Stimulated activated CD8-positive, alpha-beta memory T cell treated with anti-CD3 and anti-CD28 coated beads, Interleukin-12 subunit alpha, Interleukin-12 subunit beta, amount 100 ng/mL, for 4 hours (primary cell): ENCODE results near the gene TMEM109.

Experiments used
- DNase-seq: peaks from one replicate; pipeline ENCODE4 v3.0.0-alpha.2; 2020; ENCODE audit warnings: low read depth

Gene TMEM109

GRCh38 chr11:60925868-60926267 lies 11.9 kb downstream of the TMEM109 start:
- no peak for DNase-seq

DNA sequence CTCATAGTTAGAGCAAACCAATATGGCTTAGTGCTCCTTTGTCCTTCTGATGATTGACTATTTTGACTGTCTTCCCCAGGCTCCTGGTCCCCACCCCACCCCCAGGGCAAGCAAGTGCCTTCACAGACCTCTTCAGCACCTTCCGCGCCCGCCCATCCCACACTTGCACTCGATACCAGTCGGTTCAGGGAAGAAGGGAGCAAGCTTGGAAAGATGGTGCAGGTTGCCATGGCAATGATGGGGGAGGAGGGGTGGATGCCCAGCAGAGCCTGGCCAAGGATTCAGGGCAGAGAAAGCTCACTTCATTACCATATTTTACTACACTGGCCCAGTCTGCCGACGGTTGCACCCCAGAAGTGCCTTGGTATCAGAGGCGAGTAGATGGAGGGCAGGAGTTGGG lies 12.5 kb downstream of the TMEM109 start:
- no peak for DNase-seq

- no peak for DNase-seq
Measured at GRCh38 chr11:60927061-60927592, 13.2 kb downstream of the TMEM109 start.

DNA sequence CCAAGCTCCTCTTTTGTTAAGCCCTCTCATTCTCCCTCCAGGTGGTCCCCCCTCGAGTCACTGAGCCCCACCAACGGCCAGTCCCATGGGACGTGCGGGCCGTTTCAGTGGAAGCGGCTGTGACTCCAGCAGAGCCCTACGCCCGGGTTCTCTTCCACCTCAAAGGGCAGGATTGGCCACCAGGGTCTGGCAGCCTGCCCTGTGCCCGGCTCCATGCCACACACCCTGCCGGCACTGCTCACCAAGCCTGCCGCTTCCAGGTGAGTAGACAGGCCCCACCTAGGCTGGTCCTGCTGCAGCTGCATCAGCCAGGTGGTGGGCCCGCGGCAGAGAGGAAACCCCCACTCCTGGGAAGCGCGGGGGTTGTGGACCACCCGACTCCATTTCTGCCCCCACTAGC lies 13.6 kb downstream of the TMEM109 start:
- DNase-seq = no peak

DNA sequence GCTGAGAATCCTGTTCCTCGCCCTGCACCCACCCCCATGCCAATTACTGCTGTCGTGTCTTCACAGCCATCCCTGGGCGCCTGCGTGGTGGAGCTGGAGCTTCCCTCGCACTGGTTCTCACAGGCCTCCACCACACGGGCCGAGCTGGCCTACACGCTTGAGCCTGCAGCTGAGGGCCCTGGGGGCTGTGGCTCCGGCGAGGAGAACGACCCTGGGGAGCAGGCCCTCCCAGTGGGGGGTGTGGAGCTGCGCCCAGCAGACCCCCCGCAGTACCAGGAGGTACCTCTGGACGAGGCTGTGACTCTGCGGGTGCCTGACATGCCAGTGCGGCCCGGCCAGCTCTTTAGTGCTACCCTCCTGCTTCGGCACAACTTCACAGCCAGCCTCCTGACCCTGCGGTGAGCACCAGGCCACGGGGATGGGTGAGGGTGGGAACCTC lies 14.6 kb downstream of the TMEM109 start:
- DNase-seq = no peak

DNA sequence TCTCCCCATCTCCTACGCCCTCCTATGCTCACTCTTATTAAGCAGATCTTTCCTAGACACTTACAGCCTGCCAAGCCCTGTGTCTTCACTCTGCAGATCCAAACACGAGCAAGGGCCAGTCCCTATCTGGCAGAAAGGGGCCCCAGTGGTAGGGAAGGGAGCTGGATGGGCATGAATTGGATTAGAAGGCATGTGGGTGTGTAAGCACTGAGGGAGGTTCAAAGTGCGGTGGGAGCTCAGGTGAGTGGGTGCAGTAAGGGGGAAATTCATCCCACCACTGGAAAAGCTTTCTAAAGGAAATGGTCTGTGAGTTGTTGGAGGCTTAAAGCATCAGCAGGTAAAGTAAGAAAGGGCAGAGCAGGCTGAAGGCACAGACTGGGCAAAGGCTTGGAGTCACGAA lies 15.8 kb downstream of the TMEM109 start:
- DNase-seq = no peak

GRCh38 chr11:60930394-60930793 lies 16.4 kb downstream of the TMEM109 start:
- DNase-seq = no peak

GRCh38 chr11:60931917-60932316 lies 18.0 kb downstream of the TMEM109 start:
- DNase-seq = no peak

DNA sequence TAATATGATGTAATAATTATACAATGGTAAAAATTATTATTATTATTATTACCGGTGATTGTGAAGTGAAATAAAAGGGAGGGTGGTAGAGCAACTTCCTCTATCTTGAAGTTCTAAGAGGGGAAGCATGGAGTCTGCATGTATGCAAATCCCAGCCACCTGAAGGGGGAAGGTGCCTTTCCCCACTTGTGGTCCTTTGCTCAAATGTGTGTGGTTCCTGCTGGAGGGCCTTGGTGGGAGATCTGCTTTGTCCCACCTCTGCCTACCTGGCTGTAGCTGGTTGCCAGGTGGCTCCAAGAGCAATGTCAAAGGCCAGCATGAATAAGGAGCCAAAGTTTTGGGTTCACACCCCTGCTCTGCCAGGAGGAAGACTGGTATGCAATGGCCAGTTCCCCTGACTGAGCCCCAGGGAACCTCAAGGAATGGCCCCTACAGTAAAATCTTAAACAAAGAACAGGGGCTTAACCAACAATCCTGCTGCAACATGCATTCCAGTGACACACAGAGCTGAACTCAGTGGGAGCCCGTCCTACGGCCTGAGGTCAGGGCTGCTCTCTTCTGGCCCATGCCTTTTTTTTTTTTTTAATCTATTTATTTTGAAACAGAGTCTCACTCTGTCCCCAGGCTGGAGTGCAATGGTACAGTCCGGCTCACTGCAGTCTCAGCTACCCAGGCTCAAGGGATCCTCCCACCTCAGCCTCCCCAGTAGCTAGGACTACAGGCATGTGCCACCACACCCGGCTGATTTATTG lies 18.8 kb downstream of the TMEM109 start:
- no peak for DNase-seq

GRCh38 chr11:60933416-60934123 lies 19.6 kb downstream of the TMEM109 start:
- no peak for DNase-seq

DNA sequence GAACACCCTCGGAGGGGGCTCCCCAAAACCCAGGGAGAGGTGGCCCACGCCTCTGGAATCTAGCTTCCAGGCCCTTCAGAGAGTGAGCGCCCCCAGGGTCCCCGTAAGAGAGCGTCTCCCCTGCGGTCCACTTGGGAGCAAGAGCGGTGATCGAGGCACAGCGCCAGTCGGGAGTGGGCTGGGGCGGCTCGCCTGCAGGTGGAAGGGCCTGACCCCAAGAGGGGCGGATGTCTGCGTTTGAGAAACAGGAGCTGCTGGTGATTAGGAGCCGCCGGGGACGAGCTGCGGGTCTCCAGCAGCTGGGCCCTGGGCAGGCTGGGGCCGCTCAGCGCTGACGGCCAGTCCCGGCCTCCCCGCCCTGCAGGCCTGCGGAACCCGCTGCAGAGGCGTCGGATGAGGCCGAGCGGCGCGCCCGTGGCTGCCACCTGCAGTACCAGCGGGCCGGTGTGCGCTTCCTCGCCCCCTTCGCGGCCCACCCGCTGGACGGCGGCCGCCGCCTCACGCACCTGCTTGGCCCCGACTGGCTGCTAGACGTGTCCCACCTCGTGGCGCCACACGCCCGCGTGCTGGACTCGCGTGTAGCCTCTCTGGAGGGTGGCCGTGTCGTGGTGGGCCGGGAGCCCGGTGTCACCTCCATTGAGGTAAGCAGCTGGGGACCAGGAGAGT lies 20.3 kb downstream of the TMEM109 start:
- DNase-seq = no peak

- no peak for DNase-seq
Measured at GRCh38 chr11:60934790-60935605, 21.0 kb downstream of the TMEM109 start.

DNA sequence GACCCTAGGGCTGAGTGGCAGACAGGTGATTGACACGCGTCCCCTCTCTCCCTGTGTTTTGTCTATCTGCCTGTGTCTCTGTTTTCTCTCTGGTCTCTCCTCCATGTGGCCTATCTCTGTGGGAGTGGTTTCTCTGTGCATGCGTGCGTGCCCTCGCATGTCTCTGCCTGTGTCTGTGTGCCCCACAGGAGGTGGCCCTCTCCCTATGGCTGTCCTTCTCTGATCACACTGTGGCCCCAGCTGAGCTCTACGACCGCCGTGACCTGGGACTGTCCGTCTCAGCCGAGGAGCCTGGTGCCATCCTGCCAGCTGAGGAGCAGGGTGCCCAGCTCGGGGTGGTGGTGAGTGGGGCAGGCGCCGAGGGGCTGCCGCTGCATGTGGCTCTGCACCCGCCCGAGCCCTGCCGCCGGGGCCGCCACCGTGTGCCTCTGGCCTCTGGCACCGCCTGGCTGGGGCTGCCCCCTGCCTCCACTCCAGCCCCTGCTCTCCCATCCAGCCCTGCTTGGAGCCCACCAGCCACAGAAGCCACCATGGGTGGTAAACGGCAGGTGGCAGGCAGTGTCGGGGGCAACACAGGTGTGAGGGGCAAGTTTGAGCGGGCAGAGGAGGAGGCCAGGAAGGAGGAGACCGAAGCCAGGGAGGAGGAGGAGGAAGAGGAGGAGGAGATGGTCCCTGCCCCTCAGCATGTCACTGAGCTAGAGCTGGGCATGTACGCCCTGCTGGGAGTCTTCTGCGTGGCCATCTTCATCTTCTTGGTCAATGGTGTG lies 21.9 kb downstream of the TMEM109 start:
- DNase-seq = no peak

DNA sequence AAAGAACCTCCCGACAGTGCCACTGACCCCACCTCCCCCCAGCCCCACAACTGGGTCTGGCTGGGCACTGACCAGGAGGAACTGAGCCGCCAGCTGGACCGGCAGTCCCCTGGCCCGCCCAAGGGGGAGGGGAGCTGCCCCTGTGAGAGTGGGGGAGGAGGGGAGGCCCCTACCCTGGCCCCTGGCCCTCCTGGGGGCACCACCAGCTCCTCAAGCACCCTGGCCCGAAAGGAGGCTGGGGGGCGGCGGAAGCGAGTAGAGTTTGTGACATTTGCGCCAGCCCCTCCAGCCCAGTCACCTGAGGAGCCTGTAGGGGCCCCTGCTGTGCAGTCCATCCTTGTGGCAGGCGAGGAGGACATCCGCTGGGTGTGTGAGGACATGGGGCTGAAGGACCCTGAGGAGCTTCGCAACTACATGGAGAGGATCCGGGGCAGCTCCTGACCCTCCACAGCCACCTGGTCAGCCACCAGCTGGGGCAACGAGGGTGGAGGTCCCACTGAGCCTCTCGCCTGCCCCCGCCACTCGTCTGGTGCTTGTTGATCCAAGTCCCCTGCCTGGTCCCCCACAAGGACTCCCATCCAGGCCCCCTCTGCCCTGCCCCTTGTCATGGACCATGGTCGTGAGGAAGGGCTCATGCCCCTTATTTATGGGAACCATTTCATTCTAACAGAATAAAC lies 22.6 kb downstream of the TMEM109 start:
- DNase-seq = no peak

DNA sequence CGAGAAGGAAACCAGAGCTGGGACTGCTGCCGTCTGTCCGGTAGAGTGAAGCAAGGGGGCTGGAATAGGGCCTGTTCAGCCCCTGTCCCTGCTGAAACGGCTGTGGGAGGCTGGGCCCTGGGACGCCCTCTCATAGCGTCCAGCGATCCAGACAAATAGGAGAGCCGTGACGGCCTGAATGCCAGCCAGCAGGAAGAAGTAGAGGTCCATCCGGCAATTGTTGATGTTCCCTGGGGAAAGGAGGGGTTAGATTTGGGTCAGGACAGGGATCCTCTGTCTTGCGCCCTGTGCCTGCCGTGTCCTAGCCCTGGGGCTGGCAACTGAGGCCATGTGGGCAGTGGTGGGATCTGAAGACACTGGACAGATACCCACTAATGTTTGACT lies 23.2 kb downstream of the TMEM109 start:
- no peak for DNase-seq

GRCh38 chr11:60937811-60938210 lies 23.9 kb downstream of the TMEM109 start:
- DNase-seq = no peak

DNA sequence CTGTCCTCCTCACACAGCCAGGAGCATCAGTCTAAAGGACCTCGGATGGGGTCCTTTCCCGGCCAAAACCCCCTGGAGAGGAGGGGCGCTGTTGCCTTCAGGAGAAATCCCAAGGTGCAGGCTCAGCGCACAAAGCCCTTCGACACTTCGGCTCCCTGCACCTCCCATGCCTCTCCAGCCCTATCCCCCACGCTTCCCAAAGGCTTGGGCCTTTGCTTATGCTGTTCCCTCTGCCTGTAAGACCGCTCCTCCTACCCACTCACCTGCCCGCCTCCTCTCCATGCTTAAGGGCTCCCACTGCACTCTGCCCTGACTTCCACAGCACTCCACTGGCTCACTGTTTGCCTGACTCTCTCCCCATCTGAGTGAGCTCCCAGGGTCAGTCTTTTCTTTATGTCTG lies 24.5 kb downstream of the TMEM109 start:
- no peak for DNase-seq

- no peak for DNase-seq
Measured at GRCh38 chr11:60939301-60939700, 25.3 kb downstream of the TMEM109 start.

DNA sequence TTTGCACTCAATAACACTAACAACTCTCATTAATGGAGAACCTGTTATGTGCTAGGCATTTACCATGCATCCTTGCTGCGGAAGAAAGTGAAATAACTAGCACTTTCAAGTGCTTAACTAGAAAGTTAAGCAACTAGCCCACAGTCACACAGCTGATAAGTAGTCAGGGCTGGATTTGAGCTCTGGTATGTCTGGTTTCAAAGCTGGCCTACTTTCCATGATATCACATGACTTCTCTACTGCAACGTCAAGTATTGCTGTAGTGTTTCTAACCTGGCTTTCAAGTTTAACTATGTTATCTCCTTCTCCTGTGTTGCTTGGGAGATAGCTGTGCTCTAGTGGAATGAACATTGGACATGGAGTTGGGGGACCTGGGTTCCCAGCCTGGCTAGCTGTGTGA lies 25.9 kb downstream of the TMEM109 start:
- no peak for DNase-seq

GRCh38 chr11:60941371-60942119 lies 27.6 kb downstream of the TMEM109 start:
- no peak for DNase-seq
